GM19455 (cell line): ENCODE results near the gene NFKBIA.
"Not testable (repeated sequence)": the region's sequence is repeated elsewhere in the genome, so short reads cannot be mapped to it uniquely, and the experiment has no call there.

Source experiments
- ATAC-seq: cut with Tn5 transposase; IDR thresholded peaks from one replicate; pipeline ENCODE4 v1.9.1; 2021; ENCODE audit not compliant: unreplicated experiment

The NFKBIA gene

DNA sequence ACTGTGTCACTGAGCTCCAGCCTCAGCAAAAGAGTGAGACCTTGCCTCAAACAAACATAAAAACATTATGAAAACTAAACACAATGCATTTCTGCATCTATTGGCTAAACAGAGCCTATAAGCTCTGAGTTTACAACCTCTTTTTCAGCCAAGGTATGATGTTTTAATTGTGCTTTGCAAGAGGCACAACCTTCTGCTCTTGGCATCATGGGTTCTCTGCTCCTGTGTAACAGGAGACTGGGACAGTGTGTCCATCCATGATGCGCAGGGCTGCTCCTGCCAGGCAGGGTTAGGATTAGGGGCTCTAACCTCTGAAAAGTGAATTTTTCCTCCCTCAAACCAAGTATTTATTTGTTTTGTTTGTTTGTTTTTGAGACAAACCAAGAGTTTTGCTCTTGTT is 5.0 kb upstream of the NFKBIA start:
- ATAC-seq = no peak

DNA sequence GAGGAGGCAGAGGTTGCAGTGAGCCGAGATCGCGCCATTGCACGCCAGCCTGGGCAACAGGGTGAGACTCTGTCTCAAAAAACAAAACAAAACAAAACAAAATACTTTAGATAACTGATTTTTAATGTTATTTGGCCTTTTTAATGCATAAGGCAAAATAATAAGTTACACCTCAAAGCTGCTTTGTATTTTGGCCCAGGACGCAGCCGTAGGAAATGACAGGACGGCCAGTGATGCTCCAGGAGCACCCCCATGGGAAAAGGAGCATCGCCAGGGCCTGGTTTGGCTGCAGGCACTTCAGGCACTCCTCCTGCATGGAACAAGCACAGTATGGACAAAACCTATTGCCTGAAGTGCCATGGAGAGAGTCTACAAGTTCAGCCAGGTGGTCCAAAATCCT is 3.5 kb upstream of the NFKBIA start:
- no peak for ATAC-seq

DNA sequence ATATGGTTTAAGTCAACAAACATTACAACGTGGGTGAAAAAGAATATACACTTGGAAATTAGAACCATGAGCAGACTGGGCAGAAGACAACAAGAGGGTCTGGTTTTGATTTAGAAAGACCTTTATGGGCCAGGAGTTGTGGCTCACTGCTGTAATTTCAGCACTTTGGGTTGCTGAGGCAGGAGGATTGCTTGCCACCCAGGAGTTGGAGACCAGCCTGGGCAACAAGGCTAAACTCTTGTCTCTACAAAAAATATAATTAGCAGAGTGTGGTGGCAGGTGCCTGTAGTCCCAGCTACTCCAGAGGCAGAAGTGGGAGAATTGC is 2.7 kb upstream of the NFKBIA start:
- no peak for ATAC-seq

DNA sequence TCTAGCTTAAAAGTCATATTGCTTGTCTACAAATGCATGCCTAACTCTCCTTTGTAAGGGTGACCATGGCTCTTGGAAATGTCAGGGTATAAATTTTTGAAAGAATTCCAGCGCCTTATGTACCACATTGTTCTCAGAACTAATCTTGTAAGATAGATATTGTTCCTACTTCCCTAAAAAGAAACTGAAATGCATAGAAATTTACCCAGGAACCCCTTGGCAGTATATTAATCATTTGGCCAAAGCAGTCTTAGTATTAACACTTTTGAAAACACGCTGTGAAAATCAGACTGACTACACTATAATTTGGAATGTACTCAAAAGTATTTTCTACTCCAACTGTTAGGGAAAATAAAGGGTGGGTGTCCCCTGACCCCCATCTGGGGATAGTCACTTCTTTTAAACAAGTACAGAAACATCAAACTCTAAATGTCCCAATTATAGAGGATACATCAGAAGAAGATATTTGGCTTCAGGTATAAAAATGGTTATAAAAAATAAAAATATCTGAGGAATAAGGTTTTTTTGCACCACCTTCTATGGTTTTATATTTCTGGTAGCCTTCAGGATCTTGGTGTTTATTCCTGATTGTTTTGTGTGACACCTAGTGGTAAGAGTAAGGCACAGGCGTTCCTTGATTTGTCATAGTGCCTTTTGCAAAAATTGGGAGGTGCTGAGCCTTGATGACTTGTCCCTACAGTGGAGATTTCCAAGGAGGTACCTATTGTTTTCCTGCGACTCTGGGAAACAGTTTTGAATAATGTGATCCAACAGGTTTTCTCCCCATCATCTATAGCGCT is 2.2 kb upstream of the NFKBIA start:
- no peak for ATAC-seq

DNA sequence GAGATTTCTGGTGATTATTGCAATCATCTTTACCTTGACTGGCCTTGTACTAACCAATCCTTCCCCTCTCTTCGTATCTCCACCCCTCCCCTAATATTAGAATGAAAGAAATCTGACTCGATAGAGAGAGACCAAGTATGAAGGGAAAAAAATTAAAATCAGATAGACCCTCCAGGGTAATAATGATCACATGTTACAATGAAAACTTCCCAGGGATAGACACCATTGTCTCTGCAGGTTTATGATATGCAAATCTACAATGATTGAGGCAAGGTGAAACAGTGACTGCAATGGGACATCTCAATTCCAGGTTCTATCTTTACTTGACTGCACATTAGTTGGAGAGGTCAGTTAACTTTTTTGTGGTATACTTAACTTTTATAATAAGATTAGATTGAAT is 1.5 kb upstream of the NFKBIA start:
- ATAC-seq = no peak

DNA sequence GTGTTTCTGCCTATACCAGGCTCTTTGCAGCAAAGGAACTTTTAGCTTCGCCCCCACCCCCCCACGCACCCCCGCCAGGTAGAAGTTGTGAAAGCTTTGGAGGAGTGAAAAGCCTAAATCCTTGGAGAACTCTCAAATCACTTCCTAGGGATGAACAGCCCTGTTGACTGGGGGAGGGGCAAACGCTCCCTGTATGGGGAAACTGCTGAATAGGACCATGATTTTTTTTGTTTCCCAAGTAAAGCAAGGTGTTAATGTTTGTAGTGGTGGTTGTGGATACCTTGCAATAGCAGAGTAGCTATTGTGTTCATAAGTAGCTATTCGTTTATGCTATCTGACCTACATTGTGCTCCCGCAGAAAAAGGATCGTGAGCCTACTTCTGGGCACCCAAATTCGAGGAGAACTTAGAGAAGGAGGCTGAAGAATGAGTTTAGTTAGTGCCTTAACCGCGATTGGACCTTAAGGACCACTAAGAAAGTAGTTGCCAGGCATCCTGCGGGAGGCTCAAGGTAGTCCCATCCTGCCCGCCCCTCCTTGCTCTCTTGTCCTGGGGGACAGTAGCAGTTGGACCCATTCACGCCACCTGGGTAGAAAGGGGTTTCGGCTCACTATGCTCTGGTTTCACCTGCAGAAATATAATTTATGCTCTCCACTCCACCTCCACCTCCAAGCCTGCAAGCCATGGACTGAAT is 901 bp upstream of the NFKBIA start:
- no peak for ATAC-seq

DNA sequence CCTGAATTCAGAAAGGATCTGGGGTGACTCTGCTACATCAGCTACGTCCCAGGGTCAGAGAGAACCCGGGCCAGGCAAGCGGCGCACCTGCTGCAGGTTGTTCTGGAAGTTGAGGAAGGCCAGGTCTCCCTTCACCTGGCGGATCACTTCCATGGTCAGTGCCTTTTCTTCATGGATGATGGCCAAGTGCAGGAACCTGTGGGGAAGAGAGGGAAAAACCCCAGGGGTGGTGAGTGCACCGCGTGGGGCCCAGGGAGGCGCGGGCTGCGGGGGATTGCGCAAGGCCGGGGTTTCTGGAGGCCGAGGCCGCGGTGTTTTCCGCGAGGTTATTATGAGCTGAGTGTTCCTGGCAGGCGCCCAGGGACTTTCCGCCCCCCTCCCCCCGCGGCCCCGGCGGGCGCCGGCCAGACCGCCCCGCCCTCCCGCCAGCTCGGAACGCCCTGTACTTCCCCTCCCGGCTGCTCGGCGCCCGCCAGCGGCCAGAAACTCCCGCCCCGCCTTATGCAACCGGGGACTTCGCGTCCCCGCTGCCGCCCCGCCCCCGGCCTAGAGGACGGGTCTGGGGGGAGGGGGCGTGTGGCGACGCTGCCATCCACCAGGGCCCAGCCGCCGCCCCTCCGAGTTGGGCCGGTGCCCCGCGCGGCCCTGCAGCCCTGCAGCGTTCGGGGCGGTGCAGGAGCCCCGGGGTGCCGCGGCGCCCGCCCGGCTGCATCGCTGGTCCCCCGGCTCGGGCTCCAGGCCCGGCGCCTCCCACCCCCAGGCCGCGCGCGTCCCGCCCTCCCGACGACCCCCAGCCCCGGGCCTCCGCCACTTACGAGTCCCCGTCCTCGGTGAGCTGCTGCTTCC is 723 bp downstream of the NFKBIA start:
- peak; percentile 54 for ATAC-seq

DNA sequence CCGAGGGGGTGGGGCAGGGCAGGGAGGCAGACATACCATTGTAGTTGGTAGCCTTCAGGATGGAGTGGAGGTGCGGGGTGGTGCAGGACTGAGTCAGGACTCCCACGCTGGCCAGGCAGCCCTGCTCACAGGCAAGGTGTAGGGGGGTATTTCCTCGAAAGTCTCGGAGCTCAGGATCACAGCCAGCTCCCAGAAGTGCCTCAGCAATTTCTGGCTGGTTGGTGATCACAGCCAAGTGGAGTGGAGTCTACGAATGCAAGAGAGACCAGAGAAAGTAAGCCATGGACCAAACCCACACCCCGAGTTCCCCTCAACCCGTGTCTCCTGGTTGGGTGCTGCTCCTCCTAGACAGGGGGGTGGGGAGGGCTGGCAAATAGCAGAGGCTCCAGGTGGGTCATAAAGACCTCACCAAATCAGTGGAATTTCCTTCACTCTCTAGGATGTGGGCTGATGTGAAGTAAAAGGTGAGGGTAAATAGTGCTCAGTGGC is 1.4 kb downstream of the NFKBIA start:
- ATAC-seq = no peak

DNA sequence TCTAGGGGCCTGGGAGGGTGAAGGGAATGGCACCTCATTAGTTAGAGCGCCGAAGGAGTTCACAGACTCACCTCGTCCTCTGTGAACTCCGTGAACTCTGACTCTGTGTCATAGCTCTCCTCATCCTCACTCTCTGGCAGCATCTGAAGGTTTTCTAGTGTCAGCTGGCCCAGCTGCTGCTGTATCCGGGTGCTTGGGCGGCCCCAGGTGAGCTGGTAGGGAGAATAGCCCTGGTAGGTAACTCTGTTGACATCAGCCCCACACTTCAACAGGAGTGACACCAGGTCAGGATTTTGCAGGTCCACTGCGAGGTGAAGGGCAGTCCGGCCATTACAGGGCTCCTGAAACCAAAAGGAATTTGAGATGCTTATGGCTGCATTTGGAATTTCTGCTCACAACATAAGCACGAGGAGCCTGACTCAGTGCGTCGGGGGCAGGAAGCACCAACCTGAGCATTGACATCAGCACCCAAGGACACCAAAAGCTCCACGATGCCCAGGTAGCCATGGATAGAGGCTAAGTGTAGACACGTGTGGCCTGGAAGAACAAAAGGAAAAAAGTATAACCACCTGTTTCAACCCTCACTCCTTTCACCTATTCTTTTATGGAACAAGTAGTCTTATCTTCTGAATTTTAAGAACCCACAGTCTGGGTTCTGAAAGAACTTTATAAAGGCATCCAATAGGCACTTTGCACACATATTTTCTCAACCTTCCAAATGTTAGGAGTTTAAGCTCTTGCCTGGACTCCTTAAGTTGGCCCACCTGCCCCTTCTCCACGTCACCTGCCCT is 2.0 kb downstream of the NFKBIA start:
- ATAC-seq = no peak

DNA sequence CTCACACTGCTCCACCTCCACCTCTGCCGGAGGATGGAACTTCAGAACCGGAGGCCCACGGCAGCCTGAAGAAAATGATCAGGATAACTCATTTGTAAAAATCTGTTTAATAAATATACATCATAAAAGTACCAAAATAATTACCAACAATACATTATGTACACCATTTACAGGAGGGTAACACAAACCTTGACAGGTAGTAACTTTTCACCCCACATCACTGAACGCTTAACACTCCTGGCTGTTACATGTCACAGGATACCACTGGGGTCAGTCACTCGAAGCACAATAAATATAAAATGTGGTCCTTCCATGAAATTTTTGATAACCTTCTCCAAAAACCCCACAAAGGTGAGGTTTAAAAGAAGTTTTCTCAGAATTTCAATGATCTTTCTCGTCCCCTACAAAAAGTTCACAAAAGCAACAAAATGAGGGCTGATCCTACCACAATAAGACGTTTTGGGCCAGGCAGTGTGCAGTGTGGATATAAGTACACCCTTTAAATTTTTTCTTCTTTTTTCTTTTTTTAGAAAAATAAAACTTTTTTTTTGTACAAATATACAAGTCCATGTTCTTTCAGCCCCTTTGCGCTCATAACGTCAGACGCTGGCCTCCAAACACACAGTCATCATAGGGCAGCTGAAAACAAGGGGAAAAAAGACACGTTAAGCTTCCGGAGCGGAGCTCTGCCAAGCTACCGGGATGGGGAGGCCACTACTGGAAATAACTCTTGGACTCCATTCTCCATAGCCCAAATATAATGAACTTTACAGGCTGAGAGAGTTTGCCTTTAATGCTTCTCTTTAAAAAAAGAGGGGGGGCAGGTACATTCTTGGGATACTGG is 2.9 kb downstream of the NFKBIA start:
- no peak for ATAC-seq

DNA sequence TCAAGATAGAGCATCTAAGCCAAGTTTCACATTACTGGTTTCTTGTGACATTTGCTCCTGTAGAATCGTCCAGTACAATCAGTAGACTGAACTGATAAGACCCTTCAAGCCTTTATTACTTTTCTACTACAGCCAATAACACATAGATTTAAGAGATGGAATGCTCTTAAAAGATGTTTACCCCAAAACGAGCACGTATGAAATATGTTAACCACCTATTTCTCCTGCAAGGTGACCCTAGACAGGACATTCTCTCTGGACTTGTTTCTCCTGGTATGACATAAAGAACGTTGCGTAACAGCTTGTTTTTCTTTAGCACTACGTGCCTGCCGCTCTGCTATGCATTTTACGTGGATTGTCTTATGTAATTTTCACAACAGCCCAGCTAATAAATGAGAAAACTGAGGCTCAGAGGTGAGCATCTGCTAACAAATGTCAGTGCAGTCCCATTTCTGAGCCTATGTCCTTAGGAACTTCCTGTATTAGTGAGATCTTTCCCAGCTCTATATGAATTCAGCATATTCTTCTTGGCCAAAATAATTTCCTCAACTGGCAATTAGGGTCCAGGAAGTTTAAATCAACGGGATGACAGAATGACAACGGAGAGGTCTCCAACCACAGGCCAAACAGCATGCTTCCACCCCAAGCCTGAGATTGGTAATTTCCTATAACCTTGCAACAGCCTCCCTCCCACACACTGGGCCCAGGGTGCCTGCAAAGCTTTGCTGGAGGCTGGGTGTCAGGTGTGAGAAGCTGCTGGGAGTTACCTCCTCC is 3.7 kb downstream of the NFKBIA start:
- no peak for ATAC-seq

DNA sequence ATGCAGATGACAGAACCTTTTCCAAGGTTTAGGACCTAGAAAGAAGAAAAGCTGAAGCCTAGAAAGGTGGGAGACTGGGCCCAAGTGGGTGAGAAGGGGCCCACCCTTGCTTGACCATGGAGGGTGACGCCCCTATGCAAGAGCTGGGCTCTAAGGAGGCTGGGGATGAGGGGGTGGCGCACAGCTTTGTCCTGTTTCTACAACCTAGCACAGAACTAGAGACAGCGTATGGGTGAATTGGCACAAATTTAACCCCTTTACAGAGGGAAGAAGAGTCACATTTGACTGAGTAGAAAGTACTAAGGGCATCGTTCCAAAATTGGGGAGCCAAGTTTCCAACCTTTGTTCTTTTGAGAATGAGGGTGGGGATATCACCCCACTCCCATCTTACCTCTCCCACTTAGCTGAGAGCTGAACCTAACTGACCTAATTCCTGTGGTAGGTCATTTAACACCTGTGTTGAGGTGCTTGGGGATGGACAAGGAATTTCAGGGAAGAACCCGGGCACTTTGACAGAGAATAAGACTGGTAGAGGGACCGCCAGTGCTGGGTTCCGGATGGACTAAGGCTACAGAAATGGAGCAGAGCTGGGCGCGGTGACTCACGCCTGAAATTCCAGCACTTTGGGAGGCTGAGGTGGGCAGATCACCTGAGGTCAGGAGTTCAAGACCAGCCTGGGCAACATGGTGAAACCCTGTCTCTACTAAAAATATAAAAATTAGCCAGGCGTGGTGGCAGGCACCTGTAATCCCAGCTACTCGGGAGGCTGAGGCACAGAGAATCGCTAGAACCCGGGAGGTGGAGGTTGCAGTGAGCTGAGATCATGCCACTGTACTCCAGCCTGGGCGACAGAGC is 5.2 kb downstream of the NFKBIA start:
- ATAC-seq = no peak

DNA sequence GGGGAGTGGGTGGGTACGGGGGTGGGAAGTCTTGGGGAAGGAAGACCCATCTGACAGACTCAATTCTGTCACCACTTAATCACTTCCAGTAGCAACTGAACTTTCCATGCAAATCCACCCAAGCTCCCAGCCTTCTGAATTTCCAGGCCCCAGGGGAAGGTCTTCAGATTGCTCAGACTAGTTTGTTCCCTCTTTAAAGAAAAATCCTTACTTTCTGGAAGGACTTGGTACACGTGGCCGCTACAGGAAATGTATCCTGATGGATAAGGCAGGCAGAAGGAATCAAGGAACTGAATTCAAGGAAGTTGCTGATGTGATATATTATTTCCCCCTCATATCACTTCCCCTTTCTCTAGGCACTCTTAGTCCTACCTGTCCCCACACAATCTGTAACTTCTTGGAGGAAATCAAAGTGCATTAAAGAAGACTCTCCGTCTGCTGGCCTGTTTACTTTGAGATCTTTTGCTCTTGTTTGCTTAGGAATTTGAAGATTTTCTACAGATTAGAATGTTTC is 6.4 kb downstream of the NFKBIA start:
- ATAC-seq = no peak

DNA sequence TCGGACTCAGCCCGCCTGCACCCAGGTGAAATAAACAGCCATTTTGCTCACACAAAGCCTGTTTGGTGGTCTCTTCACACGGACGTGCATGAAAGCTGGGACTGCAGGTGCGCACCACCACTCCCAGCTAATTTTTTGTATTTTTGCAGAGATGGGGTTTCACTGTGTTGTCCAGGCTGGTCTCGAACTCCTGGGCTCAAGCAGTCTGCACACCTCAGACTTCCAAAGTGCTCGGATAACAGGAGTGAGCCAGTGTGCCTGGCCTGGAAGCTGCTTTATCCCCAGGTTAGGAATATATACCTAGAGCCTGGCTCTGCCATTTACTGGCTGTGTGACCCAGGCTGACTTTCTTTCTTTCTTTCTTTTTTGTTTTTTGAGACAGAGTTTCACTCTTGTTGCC is 7.9 kb downstream of the NFKBIA start:
- not testable (repeated sequence) for ATAC-seq

DNA sequence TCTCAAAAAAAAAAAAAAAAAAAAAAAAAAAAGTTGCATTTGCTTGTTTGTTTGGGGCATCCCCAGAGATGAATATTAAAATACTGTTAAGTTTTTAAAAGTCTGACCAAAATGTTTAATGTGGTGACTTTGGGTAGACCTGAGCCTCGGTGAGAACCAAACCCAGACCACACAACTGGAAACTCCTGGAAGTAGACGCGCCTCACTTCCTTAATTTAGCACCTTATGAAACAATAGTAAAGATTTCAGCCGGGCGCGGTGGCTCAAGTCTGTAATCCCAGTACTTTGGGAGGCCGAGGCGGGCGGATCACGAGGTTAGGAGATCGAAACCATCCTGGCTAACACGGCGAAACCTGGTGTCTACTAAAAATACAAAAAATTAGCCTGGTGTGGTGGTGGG is 9.3 kb downstream of the NFKBIA start:
- no peak for ATAC-seq

DNA sequence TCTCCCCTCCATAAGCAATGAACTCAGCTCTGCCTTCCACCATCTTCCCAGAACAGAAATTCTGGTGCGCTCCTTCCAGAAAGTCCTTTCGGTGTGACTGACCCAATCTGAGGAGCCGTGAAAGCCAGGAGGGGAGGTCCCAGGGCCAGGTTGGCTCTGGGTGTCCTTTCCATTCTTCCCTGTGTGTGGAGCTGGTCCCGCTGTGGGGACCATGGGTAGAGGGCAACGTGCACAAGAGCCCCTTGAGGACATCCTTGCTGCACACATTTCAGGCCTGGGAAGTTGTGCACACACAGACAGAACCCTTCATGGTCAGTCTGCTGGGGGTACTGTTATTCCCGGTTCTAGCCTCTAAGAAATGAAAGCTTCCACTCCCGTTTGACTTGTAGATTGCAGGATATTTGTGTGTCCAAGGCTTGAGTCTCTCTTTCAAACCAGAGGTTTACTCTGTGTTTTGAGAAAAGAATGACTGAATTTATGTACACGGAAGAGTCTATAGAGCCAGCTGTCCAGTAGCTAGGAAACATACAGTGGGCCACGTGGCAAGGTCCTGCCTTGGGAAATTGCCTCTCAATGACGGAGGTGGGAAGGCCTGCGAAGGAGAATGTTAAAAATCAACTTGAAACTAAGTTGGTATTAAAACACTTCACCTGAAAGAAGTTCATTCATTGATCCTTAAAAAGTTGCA is 10.1 kb downstream of the NFKBIA start:
- ATAC-seq = no peak

DNA sequence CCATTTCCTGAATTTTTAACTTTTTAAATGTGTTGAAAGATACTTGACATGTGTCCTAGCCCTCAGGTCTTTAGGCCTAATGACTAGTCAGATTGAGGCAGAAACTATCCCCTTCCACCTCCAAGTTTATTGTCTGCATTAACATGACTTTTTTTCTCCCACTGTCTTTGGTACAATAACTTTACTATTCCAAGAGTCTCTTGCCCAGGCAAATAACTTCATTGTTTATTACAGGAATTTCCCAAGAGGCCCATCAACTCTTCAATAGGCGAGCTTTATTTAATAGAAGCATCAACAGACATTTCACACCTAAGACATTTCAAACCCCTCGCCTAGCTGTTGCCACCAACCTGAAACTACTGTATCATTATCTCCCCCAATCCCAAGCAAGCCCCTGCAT is 10.7 kb downstream of the NFKBIA start:
- no peak for ATAC-seq

DNA sequence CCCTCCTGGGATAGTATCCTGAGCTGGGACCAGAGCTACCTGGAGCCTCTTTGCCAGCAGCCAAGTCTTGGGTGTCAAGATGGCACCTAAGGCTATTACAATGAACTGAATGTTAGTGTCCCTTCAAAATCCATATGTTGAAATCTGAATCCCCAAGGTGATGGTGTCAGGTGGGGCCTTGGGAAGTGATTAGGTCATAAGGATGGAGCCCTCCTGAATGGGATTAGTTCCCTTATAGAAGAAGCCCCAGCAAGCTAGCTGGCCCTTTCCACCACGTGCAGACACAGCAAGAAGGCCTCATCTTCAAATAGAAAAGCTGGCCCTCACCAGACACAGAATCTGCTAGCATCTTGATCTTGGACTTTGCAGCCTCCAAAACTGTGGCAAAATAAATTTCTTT is 12.4 kb downstream of the NFKBIA start:
- no peak for ATAC-seq
